Uterus (tissue), 2 donors: ENCODE measurements around the gene CACNA1C.

Experiments
- POLR2A ChIP-seq, 2 donors: fragments of 450-650 bp; IDR thresholded peaks; one replicate each; pipeline ENCODE4 v1.6.1; 2016; ENCODE audit warnings: antibody characterized with exemption in 2 of 2, mild to moderate bottlenecking in 1 of 2, moderate library complexity in 1 of 2
- TF ChIP-seq, protein P1 (sequence below), 4 experiments: fragments of 200-600 bp in 2 of 4; fragments of 450-650 bp in 2 of 4; sonication (generic) in 2 of 4; IDR thresholded peaks; one replicate each; pipeline ENCODE4 v1.5.1; 2016 to 2019; ENCODE audit warnings: antibody characterized with exemption in 4 of 4, mild to moderate bottlenecking in 2 of 4, moderate library complexity in 1 of 4

DNA sequence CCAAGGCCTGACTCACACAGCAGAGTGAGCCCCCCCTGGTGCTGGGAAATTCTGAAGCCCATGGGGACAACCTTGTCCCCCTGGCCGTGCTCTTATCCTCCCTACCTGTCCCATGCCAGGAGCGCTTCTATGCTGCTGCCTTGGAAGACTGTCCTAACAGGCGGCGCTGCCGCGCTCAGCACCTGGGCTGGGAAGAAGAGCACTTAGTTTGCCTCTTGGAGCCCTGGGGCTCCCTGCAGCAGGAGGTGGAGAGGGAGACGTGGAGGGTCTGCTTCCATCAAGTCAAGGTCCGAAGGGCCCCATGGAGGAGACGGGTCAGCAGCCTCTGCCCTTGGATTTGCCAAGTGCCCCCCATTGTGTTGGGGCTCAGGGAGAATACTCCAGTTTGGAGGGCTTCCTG is 300.5 kb downstream of the CACNA1C start:
- no peak for TF ChIP-seq POLR2A (IDR thresholded peaks at IDR 0.05)
- TF ChIP-seq, protein P1, sequence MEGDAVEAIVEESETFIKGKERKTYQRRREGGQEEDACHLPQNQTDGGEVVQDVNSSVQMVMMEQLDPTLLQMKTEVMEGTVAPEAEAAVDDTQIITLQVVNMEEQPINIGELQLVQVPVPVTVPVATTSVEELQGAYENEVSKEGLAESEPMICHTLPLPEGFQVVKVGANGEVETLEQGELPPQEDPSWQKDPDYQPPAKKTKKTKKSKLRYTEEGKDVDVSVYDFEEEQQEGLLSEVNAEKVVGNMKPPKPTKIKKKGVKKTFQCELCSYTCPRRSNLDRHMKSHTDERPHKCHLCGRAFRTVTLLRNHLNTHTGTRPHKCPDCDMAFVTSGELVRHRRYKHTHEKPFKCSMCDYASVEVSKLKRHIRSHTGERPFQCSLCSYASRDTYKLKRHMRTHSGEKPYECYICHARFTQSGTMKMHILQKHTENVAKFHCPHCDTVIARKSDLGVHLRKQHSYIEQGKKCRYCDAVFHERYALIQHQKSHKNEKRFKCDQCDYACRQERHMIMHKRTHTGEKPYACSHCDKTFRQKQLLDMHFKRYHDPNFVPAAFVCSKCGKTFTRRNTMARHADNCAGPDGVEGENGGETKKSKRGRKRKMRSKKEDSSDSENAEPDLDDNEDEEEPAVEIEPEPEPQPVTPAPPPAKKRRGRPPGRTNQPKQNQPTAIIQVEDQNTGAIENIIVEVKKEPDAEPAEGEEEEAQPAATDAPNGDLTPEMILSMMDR (IDR thresholded peaks at IDR 0.05) = no peak
